B cell (primary cell): ENCODE measurements around the gene SPECC1. TPM values are rescaled to one million over a fixed set of nuclear protein-coding genes. Genes with fewer than 3 reads are reported as not detected.
"Not testable (repeated sequence)": the region's sequence is repeated elsewhere in the genome, so short reads cannot be mapped to it uniquely, and the experiment has no call there.

Source experiments
- ATAC-seq: fragments of 200-7000 bp; cut with Tn5 transposase; one replicate; pipeline ENCODE4 v1.10.0; 2021; ENCODE audit warnings: low read depth, mild to moderate bottlenecking, moderate number of reproducible peaks, moderate library complexity
- CTCF ChIA-PET: fragments of 350-600 bp; sonication (Branson Sonifier 250); formaldehyde crosslinking; loops from one replicate; lab custom pipeline; 2021; ENCODE audit warnings: antibody characterized with exemption, inconsistent platforms; lab: Charles Lee
- POLR2A ChIA-PET: fragments of 350-600 bp; sonication (Branson Sonifier 250); formaldehyde crosslinking; loops from one replicate; lab custom pipeline; 2021; ENCODE audit warnings: antibody characterized with exemption; lab: Charles Lee
- DNase-seq: peaks from one replicate; pipeline ENCODE4 v3.0.0; 2013
- H2AFZ ChIP-seq: 2 replicates; pipeline ENCODE4 v1.6.1; 2012; ENCODE audit warnings: mild to moderate bottlenecking, low read depth, low read length; ENCODE audit not compliant: insufficient read depth, poor library complexity, severe bottlenecking
- H3K27ac ChIP-seq, 2 donors: 1 replicate in 1 of 2; 2 replicates in 1 of 2; pipeline ENCODE4 v1.5.1; 2012 to 2013; ENCODE audit warnings: low read length in 2 of 2, mild to moderate bottlenecking in 2 of 2, moderate library complexity in 1 of 2
- H3K27me3 ChIP-seq, 4 experiments: fragments of 200-600 bp in 1 of 4; sonication (generic) in 1 of 4; replicated peaks in 1 of 4; 1 replicate in 2 of 4; 2 replicates in 2 of 4; pipeline versions ENCODE4 v1.6.1 to v1.7.0; 2013 to 2016; ENCODE audit warnings: low read length in 3 of 4, mild to moderate bottlenecking in 2 of 4, mixed read lengths in 1 of 4, moderate library complexity in 1 of 4; ENCODE audit not compliant: insufficient read depth in 4 of 4, control insufficient read depth in 3 of 4; ENCODE audit errors: control extremely low read depth in 1 of 4
- H3K36me3 ChIP-seq, 2 experiments: replicated peaks in 1 of 2; 1 replicate in 1 of 2; 2 replicates in 1 of 2; pipeline versions ENCODE4 v1.6.1 to v1.7.1; 2013; ENCODE audit warnings: low read length in 1 of 2; ENCODE audit not compliant: insufficient read depth in 2 of 2, control insufficient read depth in 1 of 2; ENCODE audit errors: control extremely low read depth in 1 of 2, extremely low read depth in 1 of 2
- H3K4me1 ChIP-seq, 2 donors: fragments of 200-600 bp in 1 of 2; sonication (generic) in 1 of 2; 1 replicate in 1 of 2; 2 replicates in 1 of 2; pipeline versions ENCODE4 v1.5.1 to v1.6.1; 2013 to 2017; ENCODE audit warnings: low read length in 2 of 2; ENCODE audit not compliant: control insufficient read depth in 2 of 2, insufficient read depth in 2 of 2
- H3K4me2 ChIP-seq: replicated peaks from 2 replicates; pipeline ENCODE3; 2012; ENCODE audit warnings: mild to moderate bottlenecking, low read depth, low read length; ENCODE audit not compliant: poor library complexity, severe bottlenecking
- H3K4me3 ChIP-seq, 5 experiments: fragments of 200-600 bp in 1 of 5; sonication (generic) in 1 of 5; 1 replicate in 3 of 5; 2 replicates in 2 of 5; pipeline versions ENCODE4 v1.5.1 to v1.7.0; 2011 to 2016; ENCODE audit warnings: low read length in 4 of 5, mild to moderate bottlenecking in 4 of 5, low read depth in 2 of 5, control low read depth in 1 of 5, moderate library complexity in 1 of 5; ENCODE audit not compliant: insufficient read depth in 1 of 5; ENCODE audit errors: control extremely low read depth in 1 of 5, extremely low read depth in 1 of 5
- H3K79me2 ChIP-seq: fragments of 200-600 bp; sonication (generic); one replicate; pipeline ENCODE4 v1.6.0; 2016; ENCODE audit warnings: low read length; ENCODE audit not compliant: control insufficient read depth, insufficient read depth
- H3K9ac ChIP-seq: fragments of 200-600 bp; sonication (generic); 2 replicates; pipeline ENCODE4 v1.6.1; 2017; ENCODE audit warnings: mild to moderate bottlenecking, low read length, moderate library complexity
- H3K9me3 ChIP-seq, 3 donors: one replicate each; pipeline versions ENCODE4 v1.6.1 to v1.7.1; 2013; ENCODE audit warnings: low read length in 2 of 3; ENCODE audit not compliant: control insufficient read depth in 2 of 3, insufficient read depth in 1 of 3; ENCODE audit errors: control extremely low read depth in 1 of 3
- H4K20me1 ChIP-seq: 2 replicates; pipeline ENCODE4 v1.6.0; 2012; ENCODE audit warnings: mild to moderate bottlenecking, low read length; ENCODE audit not compliant: insufficient read depth, control insufficient read depth, poor library complexity, severe bottlenecking
- H3K27ac Mint-ChIP-seq: one replicate; pipeline ENCODE4 v1.8.0; 2021; ENCODE audit warnings: mixed read lengths
- H3K27me3 Mint-ChIP-seq: one replicate; pipeline ENCODE4 v1.8.0; 2021; ENCODE audit warnings: mixed read lengths
- H3K4me1 Mint-ChIP-seq: one replicate; pipeline ENCODE4 v1.8.0; 2021; ENCODE audit warnings: mixed read lengths
- H3K4me3 Mint-ChIP-seq: one replicate; pipeline ENCODE4 v1.8.0; 2021; ENCODE audit warnings: mixed read lengths
- H3K9me3 Mint-ChIP-seq: one replicate; pipeline ENCODE4 v1.8.0; 2022; ENCODE audit warnings: mixed read lengths; ENCODE audit not compliant: insufficient read depth
- CTCF ChIP-seq: fragments of 200-600 bp; IDR thresholded peaks from one replicate; pipeline ENCODE4 v1.8.0; 2022; ENCODE audit warnings: antibody characterized with exemption, mild to moderate bottlenecking
- EZH2 ChIP-seq: IDR thresholded peaks from 2 replicates; pipeline ENCODE4 v1.6.1; 2012; ENCODE audit warnings: borderline replicate concordance, low read depth, mild to moderate bottlenecking, moderate library complexity, low read length; ENCODE audit not compliant: insufficient read depth, poor library complexity, severe bottlenecking
- WGBS: methylation state at CpG from one replicate; pipeline ENCODE4 v1.1.5; 2013; ENCODE audit warnings: missing lambda C conversion rate; ENCODE audit not compliant: insufficient coverage; 5-methylcytosine and 5-hydroxymethylcytosine counted together
- intact Hi-C: fragments of 100-400 bp; cut with micrococcal nuclease; formaldehyde crosslinking; loops from one replicate; pipeline ENCODE4 v1.10.0; 2022
- polyA plus RNA-seq: library from polyadenylated mRNA; depleted of rRNA; stranded (reverse); fragments of >200 nt; gene quantifications from 2 replicates; pipeline ENCODE4 v1.2.3, GENCODE V29; 2012
- total RNA-seq, 2 donors: library from RNA; stranded (reverse); fragments of 120-200 nt in 1 of 2; gene quantifications; 1 replicate in 1 of 2; 2 replicates in 1 of 2; pipeline versions ENCODE4 v1.2.3 to v1.2.4, GENCODE V29; 2013 to 2022

Gene SPECC1
- total and polyA plus RNA-seq, 2 donors (not counting 1 experiment from before 2014, with no cell fraction given) = 4.6 to 7.4 TPM

GRCh38 chr17:20190605-20191004, 181.4 kb downstream of the SPECC1 start:
- Histone ChIP-seq H3K9me3 (peaks cover 0 to 8% (median 7%) of the 10 kb centered on the region in 3 donors), H3K4me3 (no peak overlapping the region), H3K9ac (no peak overlapping the region), H3K36me3 (no peaks in the 10 kb centered on the region), H2AFZ (no peak overlapping the region), H4K20me1 (no peaks in the 10 kb centered on the region), H3K4me1 (no peaks in the 10 kb centered on the region), H3K4me2 (no peak overlapping the region), H3K27me3 (no peaks in the 10 kb centered on the region), H3K27ac (no peak overlapping the region), H3K79me2 (no peaks in the 10 kb centered on the region)
- CTCF ChIA-PET = no interaction called here
- WGBS = no CpG with 5 or more reads among the region's 3 CpGs
- no peak for ATAC-seq
- intact Hi-C loops = no loop called here
- POLR2A ChIA-PET = no interaction called here
- TF ChIP-seq EZH2 (no peak), CTCF (no peak)
- H3K4me3 Mint-ChIP-seq = no peak overlapping the region
- DNase-seq = no peak
- H3K9me3 Mint-ChIP-seq = no peaks in the 10 kb centered on the region
- peaks cover 5% of the 10 kb centered on the region for H3K4me1 Mint-ChIP-seq
- no peaks in the 10 kb centered on the region for H3K27me3 Mint-ChIP-seq
- no peak overlapping the region for H3K27ac Mint-ChIP-seq

- Histone ChIP-seq H3K36me3 (no peaks in the 10 kb centered on the region), H3K4me3 (no peak overlapping the region), H2AFZ (no peak overlapping the region), H3K79me2 (no peaks in the 10 kb centered on the region), H3K27me3 (no peaks in the 10 kb centered on the region), H3K27ac (no peak overlapping the region), H4K20me1 (no peaks in the 10 kb centered on the region), H3K9ac (no peak overlapping the region), H3K4me1 (no peaks in the 10 kb centered on the region), H3K9me3 (peaks cover 0 to 9% (median 7%) of the 10 kb centered on the region in 3 donors), H3K4me2 (no peak overlapping the region)
- no peak overlapping the region for H3K27ac Mint-ChIP-seq
- ATAC-seq (no peak), DNase-seq (no peak)
- CTCF ChIA-PET = no interaction called here
- H3K9me3 Mint-ChIP-seq = no peaks in the 10 kb centered on the region
- no peak overlapping the region for H3K4me3 Mint-ChIP-seq
- no peaks in the 10 kb centered on the region for H3K27me3 Mint-ChIP-seq
- intact Hi-C loops = no loop called here
- TF ChIP-seq CTCF = no peak
- TF ChIP-seq EZH2 = no peak
- peaks cover 5% of the 10 kb centered on the region for H3K4me1 Mint-ChIP-seq
- no CpG with 5 or more reads among the region's 3 CpGs for WGBS
- POLR2A ChIA-PET = no interaction called here
These were observed 181.9 kb downstream of the SPECC1 start for GRCh38 chr17:20191056-20191455.

GRCh38 chr17:20196286-20196685, 187.1 kb downstream of the SPECC1 start:
- H3K27ac ChIP-seq, H3K27me3 Mint-ChIP-seq, POLR2A ChIA-PET, H3K36me3 ChIP-seq, CTCF ChIA-PET, ATAC-seq, H3K4me2 ChIP-seq, H3K4me1 ChIP-seq, H3K9ac ChIP-seq, DNase-seq, H2AFZ ChIP-seq, intact Hi-C loops, H3K4me3 Mint-ChIP-seq, H3K27me3 ChIP-seq, H4K20me1 ChIP-seq, H3K27ac Mint-ChIP-seq, H3K4me3 ChIP-seq, H3K9me3 Mint-ChIP-seq, H3K4me1 Mint-ChIP-seq, H3K79me2 ChIP-seq: not testable (repeated sequence)
- peaks cover 0 to 19% (median 16%) of the 10 kb centered on the region in 3 donors for H3K9me3 ChIP-seq
- WGBS = no CpG with 5 or more reads among the region's 3 CpGs
